Gastrocnemius medialis (tissue), 4 donors: ENCODE results near the gene ZBTB7B.
A peak's percentile ranks its signal among the peaks of the same experiment; 100 is the strongest.

Experiments used
- CTCF ChIP-seq, 5 experiments: fragments of 450-650 bp in 3 of 5; fragments of 200-600 bp in 2 of 5; sonication (generic) in 2 of 5; IDR thresholded peaks in 4 of 5; conservative IDR thresholded peaks in 1 of 5; 1 replicate in 4 of 5; 2 replicates in 1 of 5; pipeline ENCODE4 v1.5.1; 2016 to 2019; ENCODE audit warnings: antibody characterized with exemption in 5 of 5, mild to moderate bottlenecking in 3 of 5, moderate library complexity in 3 of 5
- POLR2A ChIP-seq, 2 donors: fragments of 450-650 bp; IDR thresholded peaks; one replicate each; pipeline ENCODE4 v1.6.1; 2017; ENCODE audit warnings: antibody characterized with exemption in 2 of 2, mild to moderate bottlenecking in 2 of 2, moderate library complexity in 2 of 2

GRCh38 chr1:155003766-155004351 lies 1.3 kb downstream of the ZBTB7B start:
- TF ChIP-seq POLR2A (IDR thresholded peaks at IDR 0.05) (peak; percentile 44 to 62), CTCF (IDR thresholded peaks at IDR 0.05 in 4 of 5, conservative IDR thresholded peaks at IDR 0.05 in 1 of 5) (no peak)
